ENCODE data around the gene IQCB1.

DNA sequence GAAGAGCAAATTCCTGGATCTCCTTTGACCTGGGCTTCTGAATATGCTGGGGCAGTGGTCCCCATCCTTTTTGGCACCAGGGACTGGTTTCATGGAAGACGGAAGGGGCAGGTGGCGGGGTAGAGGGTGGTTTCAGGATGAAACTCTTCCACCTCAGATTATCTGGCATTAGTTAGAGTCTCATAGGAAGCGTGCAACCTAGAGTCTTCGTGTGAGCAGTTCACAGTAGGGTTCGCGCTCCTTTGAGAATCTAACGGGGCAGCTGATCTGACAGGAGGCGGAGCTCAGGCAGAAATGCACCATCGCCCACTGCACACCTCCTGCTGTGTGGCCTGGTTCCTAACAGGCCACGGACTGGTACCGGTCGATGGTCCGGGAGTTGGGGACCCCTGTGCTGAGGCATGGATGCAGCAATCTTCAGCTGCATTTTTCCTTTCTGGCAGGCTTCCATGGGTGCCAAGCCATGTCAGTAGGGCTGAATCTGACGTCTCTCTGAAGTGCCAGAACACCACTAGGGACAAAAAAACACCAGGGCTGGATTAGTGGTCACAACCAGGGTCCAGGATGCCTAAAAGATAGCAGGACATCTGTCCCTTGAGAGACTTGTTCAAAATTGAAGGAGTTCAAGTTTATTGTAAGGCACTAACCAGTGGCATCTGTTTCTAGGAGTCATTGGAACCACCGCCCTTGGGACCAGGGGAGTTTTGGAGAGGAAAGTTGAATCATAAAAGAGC lies 76.9 kb downstream of the IQCB1 start:
- TF ChIP-seq, protein P1, sequence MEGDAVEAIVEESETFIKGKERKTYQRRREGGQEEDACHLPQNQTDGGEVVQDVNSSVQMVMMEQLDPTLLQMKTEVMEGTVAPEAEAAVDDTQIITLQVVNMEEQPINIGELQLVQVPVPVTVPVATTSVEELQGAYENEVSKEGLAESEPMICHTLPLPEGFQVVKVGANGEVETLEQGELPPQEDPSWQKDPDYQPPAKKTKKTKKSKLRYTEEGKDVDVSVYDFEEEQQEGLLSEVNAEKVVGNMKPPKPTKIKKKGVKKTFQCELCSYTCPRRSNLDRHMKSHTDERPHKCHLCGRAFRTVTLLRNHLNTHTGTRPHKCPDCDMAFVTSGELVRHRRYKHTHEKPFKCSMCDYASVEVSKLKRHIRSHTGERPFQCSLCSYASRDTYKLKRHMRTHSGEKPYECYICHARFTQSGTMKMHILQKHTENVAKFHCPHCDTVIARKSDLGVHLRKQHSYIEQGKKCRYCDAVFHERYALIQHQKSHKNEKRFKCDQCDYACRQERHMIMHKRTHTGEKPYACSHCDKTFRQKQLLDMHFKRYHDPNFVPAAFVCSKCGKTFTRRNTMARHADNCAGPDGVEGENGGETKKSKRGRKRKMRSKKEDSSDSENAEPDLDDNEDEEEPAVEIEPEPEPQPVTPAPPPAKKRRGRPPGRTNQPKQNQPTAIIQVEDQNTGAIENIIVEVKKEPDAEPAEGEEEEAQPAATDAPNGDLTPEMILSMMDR (IDR thresholded peaks at IDR 0.05), result no peak
- TF ChIP-seq POLR2A (IDR thresholded peaks at IDR 0.05), result no peak

Data from heart left ventricle (tissue), 13 donors.